ENCODE measurements around the gene SERPINA5. TPM values are rescaled to one million over a fixed set of nuclear protein-coding genes. Genes with fewer than 3 reads are reported as not detected.

The SERPINA5 gene
- total RNA-seq, 1 experiment from 2014 or later: not detected

DNA sequence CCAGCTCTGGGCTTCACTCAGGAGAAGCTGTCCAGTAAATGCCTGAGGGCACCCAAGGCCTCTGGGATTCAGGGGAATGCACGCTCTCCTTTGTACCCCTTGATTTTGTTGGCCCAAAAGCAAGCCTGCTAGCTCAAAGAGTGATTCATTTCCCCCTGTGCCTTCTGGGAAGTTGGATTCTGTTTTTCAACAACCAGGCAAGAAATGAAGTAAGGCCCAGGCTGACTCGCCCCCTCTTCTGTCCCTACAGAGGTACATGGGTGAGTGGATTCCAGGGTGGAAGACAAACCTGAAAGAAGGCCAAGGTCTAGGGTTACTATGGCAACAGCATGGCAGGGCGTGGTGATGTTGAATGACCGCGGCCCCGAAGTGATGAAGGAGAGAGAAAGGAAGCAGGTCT is 9.3 kb upstream of the SERPINA5 start:
- no TSS peak for BruUV-seq (replicated peaks)
- Histone ChIP-seq H3K4me1 (replicated peaks; ENCODE audit: insufficient read depth) (no peaks in the 10 kb centered on the region), H3K79me2 (ENCODE audit: low read depth) (no peaks in the 10 kb centered on the region), H3K9me3 (ENCODE audit: insufficient read depth, low read depth) (no peaks in the 10 kb centered on the region), H3K27me3 (ENCODE audit: insufficient read depth, low read depth) (no peaks in the 10 kb centered on the region), H2AFZ (no peak overlapping the region), H3K36me3 (ENCODE audit: low read depth) (no peaks in the 10 kb centered on the region), H3F3A (ENCODE audit: insufficient read depth, low read depth) (no peaks in the 10 kb centered on the region), H3K27ac (no peak overlapping the region), H4K20me1 (ENCODE audit: insufficient read depth) (no peaks in the 10 kb centered on the region), H3K4me2 (no peak overlapping the region), H3K4me3 (no peak overlapping the region), H3K9me2 (ENCODE audit: insufficient read depth) (no peaks in the 10 kb centered on the region)
- ChIA-PET POLR2A (ENCODE audit: unreplicated experiment) (no interaction called here), CTCF (no interaction called here)
- TF ChIP-seq EZH2 (IDR thresholded peaks at IDR 0.05; ENCODE audit: low read depth): no peak
- TF ChIP-seq, protein P1, sequence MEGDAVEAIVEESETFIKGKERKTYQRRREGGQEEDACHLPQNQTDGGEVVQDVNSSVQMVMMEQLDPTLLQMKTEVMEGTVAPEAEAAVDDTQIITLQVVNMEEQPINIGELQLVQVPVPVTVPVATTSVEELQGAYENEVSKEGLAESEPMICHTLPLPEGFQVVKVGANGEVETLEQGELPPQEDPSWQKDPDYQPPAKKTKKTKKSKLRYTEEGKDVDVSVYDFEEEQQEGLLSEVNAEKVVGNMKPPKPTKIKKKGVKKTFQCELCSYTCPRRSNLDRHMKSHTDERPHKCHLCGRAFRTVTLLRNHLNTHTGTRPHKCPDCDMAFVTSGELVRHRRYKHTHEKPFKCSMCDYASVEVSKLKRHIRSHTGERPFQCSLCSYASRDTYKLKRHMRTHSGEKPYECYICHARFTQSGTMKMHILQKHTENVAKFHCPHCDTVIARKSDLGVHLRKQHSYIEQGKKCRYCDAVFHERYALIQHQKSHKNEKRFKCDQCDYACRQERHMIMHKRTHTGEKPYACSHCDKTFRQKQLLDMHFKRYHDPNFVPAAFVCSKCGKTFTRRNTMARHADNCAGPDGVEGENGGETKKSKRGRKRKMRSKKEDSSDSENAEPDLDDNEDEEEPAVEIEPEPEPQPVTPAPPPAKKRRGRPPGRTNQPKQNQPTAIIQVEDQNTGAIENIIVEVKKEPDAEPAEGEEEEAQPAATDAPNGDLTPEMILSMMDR (conservative IDR thresholded peaks at IDR 0.05): no peak
- intact Hi-C loops (cut with micrococcal nuclease; ENCODE audit: unreplicated experiment): no loop called here
- no peak for DNase-seq

GRCh38 chr14:94572637-94573303 is 8.5 kb upstream of the SERPINA5 start:
- H3F3A ChIP-seq (ENCODE audit: insufficient read depth, low read depth): no peaks in the 10 kb centered on the region
- no peak overlapping the region for H3K4me3 ChIP-seq
- no peaks in the 10 kb centered on the region for H3K4me1 ChIP-seq (replicated peaks; ENCODE audit: insufficient read depth)
- no peaks in the 10 kb centered on the region for H3K36me3 ChIP-seq (ENCODE audit: low read depth)
- H4K20me1 ChIP-seq (ENCODE audit: insufficient read depth): no peaks in the 10 kb centered on the region
- no peaks in the 10 kb centered on the region for H3K79me2 ChIP-seq (ENCODE audit: low read depth)
- H3K9me3 ChIP-seq (ENCODE audit: insufficient read depth, low read depth): no peaks in the 10 kb centered on the region
- no peak overlapping the region for H2AFZ ChIP-seq
- CTCF ChIA-PET: no interaction called here
- H3K4me2 ChIP-seq: no peak overlapping the region
- TF ChIP-seq, protein P1 (conservative IDR thresholded peaks at IDR 0.05): no peak
- no peak for TF ChIP-seq EZH2 (IDR thresholded peaks at IDR 0.05; ENCODE audit: low read depth)
- intact Hi-C loops (cut with micrococcal nuclease; ENCODE audit: unreplicated experiment): no loop called here
- POLR2A ChIA-PET (ENCODE audit: unreplicated experiment): no interaction called here
- no TSS peak for BruUV-seq (replicated peaks)
- no peaks in the 10 kb centered on the region for H3K27me3 ChIP-seq (ENCODE audit: insufficient read depth, low read depth)
- H3K9me2 ChIP-seq (ENCODE audit: insufficient read depth): no peaks in the 10 kb centered on the region
- no peak overlapping the region for H3K27ac ChIP-seq
- no peak for DNase-seq

- POLR2A ChIA-PET (ENCODE audit: unreplicated experiment): no interaction called here
- CTCF ChIA-PET: no interaction called here
- intact Hi-C loops (cut with micrococcal nuclease; ENCODE audit: unreplicated experiment): no loop called here
Measured at GRCh38 chr14:94573475-94574277, 7.5 kb upstream of the SERPINA5 start.

More at GRCh38 chr14:94573475-94574277, 7.5 kb upstream of the SERPINA5 start:
- H3K9me2 ChIP-seq (ENCODE audit: insufficient read depth): no peaks in the 10 kb centered on the region
- no TSS peak for BruUV-seq (replicated peaks)
- H2AFZ ChIP-seq: no peak overlapping the region
- no peak for DNase-seq
- no peaks in the 10 kb centered on the region for H3K27me3 ChIP-seq (ENCODE audit: insufficient read depth, low read depth)
- no peaks in the 10 kb centered on the region for H3K4me1 ChIP-seq (replicated peaks; ENCODE audit: insufficient read depth)
- no peak overlapping the region for H3K27ac ChIP-seq
- no peaks in the 10 kb centered on the region for H3K9me3 ChIP-seq (ENCODE audit: insufficient read depth, low read depth)
- no peak overlapping the region for H3K4me2 ChIP-seq
- no peaks in the 10 kb centered on the region for H3K36me3 ChIP-seq (ENCODE audit: low read depth)
- no peaks in the 10 kb centered on the region for H4K20me1 ChIP-seq (ENCODE audit: insufficient read depth)
- no peaks in the 10 kb centered on the region for H3K79me2 ChIP-seq (ENCODE audit: low read depth)
- H3K4me3 ChIP-seq: no peak overlapping the region
- H3F3A ChIP-seq (ENCODE audit: insufficient read depth, low read depth): no peaks in the 10 kb centered on the region
- no peak for TF ChIP-seq EZH2 (IDR thresholded peaks at IDR 0.05; ENCODE audit: low read depth)
- TF ChIP-seq, protein P1 (conservative IDR thresholded peaks at IDR 0.05): no peak

Measured in PC-9 (cell line).